B cell (primary cell): ENCODE data around the gene BRAP. TPM values are rescaled to one million over a fixed set of nuclear protein-coding genes. Genes with fewer than 3 reads are reported as not detected.
A peak's percentile ranks its signal among the peaks of the same experiment; 100 is the strongest.
"Not testable (repeated sequence)": the region's sequence is repeated elsewhere in the genome, so short reads cannot be mapped to it uniquely, and the experiment has no call there.

ENCODE experiments used
- ATAC-seq: fragments of 200-7000 bp; cut with Tn5 transposase; one replicate; pipeline ENCODE4 v1.10.0; 2021; ENCODE audit warnings: low read depth, mild to moderate bottlenecking, moderate number of reproducible peaks, moderate library complexity
- CTCF ChIA-PET: fragments of 350-600 bp; sonication (Branson Sonifier 250); formaldehyde crosslinking; loops from one replicate; lab custom pipeline; 2021; ENCODE audit warnings: antibody characterized with exemption, inconsistent platforms; lab: Charles Lee
- POLR2A ChIA-PET: fragments of 350-600 bp; sonication (Branson Sonifier 250); formaldehyde crosslinking; loops from one replicate; lab custom pipeline; 2021; ENCODE audit warnings: antibody characterized with exemption; lab: Charles Lee
- DNase-seq: peaks from one replicate; pipeline ENCODE4 v3.0.0; 2013
- H2AFZ ChIP-seq: 2 replicates; pipeline ENCODE4 v1.6.1; 2012; ENCODE audit warnings: mild to moderate bottlenecking, low read depth, low read length; ENCODE audit not compliant: insufficient read depth, poor library complexity, severe bottlenecking
- H3K27ac ChIP-seq, 2 donors: 1 replicate in 1 of 2; 2 replicates in 1 of 2; pipeline ENCODE4 v1.5.1; 2012 to 2013; ENCODE audit warnings: low read length in 2 of 2, mild to moderate bottlenecking in 2 of 2, moderate library complexity in 1 of 2
- H3K27me3 ChIP-seq, 4 experiments: fragments of 200-600 bp in 1 of 4; sonication (generic) in 1 of 4; replicated peaks in 1 of 4; 1 replicate in 2 of 4; 2 replicates in 2 of 4; pipeline versions ENCODE4 v1.6.1 to v1.7.0; 2013 to 2016; ENCODE audit warnings: low read length in 3 of 4, mild to moderate bottlenecking in 2 of 4, mixed read lengths in 1 of 4, moderate library complexity in 1 of 4; ENCODE audit not compliant: insufficient read depth in 4 of 4, control insufficient read depth in 3 of 4; ENCODE audit errors: control extremely low read depth in 1 of 4
- H3K36me3 ChIP-seq, 2 experiments: replicated peaks in 1 of 2; 1 replicate in 1 of 2; 2 replicates in 1 of 2; pipeline versions ENCODE4 v1.6.1 to v1.7.1; 2013; ENCODE audit warnings: low read length in 1 of 2; ENCODE audit not compliant: insufficient read depth in 2 of 2, control insufficient read depth in 1 of 2; ENCODE audit errors: control extremely low read depth in 1 of 2, extremely low read depth in 1 of 2
- H3K4me1 ChIP-seq, 2 donors: fragments of 200-600 bp in 1 of 2; sonication (generic) in 1 of 2; 1 replicate in 1 of 2; 2 replicates in 1 of 2; pipeline versions ENCODE4 v1.5.1 to v1.6.1; 2013 to 2017; ENCODE audit warnings: low read length in 2 of 2; ENCODE audit not compliant: control insufficient read depth in 2 of 2, insufficient read depth in 2 of 2
- H3K4me2 ChIP-seq: replicated peaks from 2 replicates; pipeline ENCODE3; 2012; ENCODE audit warnings: mild to moderate bottlenecking, low read depth, low read length; ENCODE audit not compliant: poor library complexity, severe bottlenecking
- H3K4me3 ChIP-seq, 5 experiments: fragments of 200-600 bp in 1 of 5; sonication (generic) in 1 of 5; 1 replicate in 3 of 5; 2 replicates in 2 of 5; pipeline versions ENCODE4 v1.5.1 to v1.7.0; 2011 to 2016; ENCODE audit warnings: low read length in 4 of 5, mild to moderate bottlenecking in 4 of 5, low read depth in 2 of 5, control low read depth in 1 of 5, moderate library complexity in 1 of 5; ENCODE audit not compliant: insufficient read depth in 1 of 5; ENCODE audit errors: control extremely low read depth in 1 of 5, extremely low read depth in 1 of 5
- H3K79me2 ChIP-seq: fragments of 200-600 bp; sonication (generic); one replicate; pipeline ENCODE4 v1.6.0; 2016; ENCODE audit warnings: low read length; ENCODE audit not compliant: control insufficient read depth, insufficient read depth
- H3K9ac ChIP-seq: fragments of 200-600 bp; sonication (generic); 2 replicates; pipeline ENCODE4 v1.6.1; 2017; ENCODE audit warnings: mild to moderate bottlenecking, low read length, moderate library complexity
- H3K9me3 ChIP-seq, 3 donors: one replicate each; pipeline versions ENCODE4 v1.6.1 to v1.7.1; 2013; ENCODE audit warnings: low read length in 2 of 3; ENCODE audit not compliant: control insufficient read depth in 2 of 3, insufficient read depth in 1 of 3; ENCODE audit errors: control extremely low read depth in 1 of 3
- H4K20me1 ChIP-seq: 2 replicates; pipeline ENCODE4 v1.6.0; 2012; ENCODE audit warnings: mild to moderate bottlenecking, low read length; ENCODE audit not compliant: insufficient read depth, control insufficient read depth, poor library complexity, severe bottlenecking
- H3K27ac Mint-ChIP-seq: one replicate; pipeline ENCODE4 v1.8.0; 2021; ENCODE audit warnings: mixed read lengths
- H3K27me3 Mint-ChIP-seq: one replicate; pipeline ENCODE4 v1.8.0; 2021; ENCODE audit warnings: mixed read lengths
- H3K4me1 Mint-ChIP-seq: one replicate; pipeline ENCODE4 v1.8.0; 2021; ENCODE audit warnings: mixed read lengths
- H3K4me3 Mint-ChIP-seq: one replicate; pipeline ENCODE4 v1.8.0; 2021; ENCODE audit warnings: mixed read lengths
- H3K9me3 Mint-ChIP-seq: one replicate; pipeline ENCODE4 v1.8.0; 2022; ENCODE audit warnings: mixed read lengths; ENCODE audit not compliant: insufficient read depth
- EZH2 ChIP-seq: IDR thresholded peaks from 2 replicates; pipeline ENCODE4 v1.6.1; 2012; ENCODE audit warnings: borderline replicate concordance, low read depth, mild to moderate bottlenecking, moderate library complexity, low read length; ENCODE audit not compliant: insufficient read depth, poor library complexity, severe bottlenecking
- WGBS: methylation state at CpG from one replicate; pipeline ENCODE4 v1.1.5; 2013; ENCODE audit warnings: missing lambda C conversion rate; ENCODE audit not compliant: insufficient coverage; 5-methylcytosine and 5-hydroxymethylcytosine counted together
- intact Hi-C: fragments of 100-400 bp; cut with micrococcal nuclease; formaldehyde crosslinking; loops from one replicate; pipeline ENCODE4 v1.10.0; 2022
- polyA plus RNA-seq: library from polyadenylated mRNA; depleted of rRNA; stranded (reverse); fragments of >200 nt; gene quantifications from 2 replicates; pipeline ENCODE4 v1.2.3, GENCODE V29; 2012
- total RNA-seq, 2 donors: library from RNA; stranded (reverse); fragments of 120-200 nt in 1 of 2; gene quantifications; 1 replicate in 1 of 2; 2 replicates in 1 of 2; pipeline versions ENCODE4 v1.2.3 to v1.2.4, GENCODE V29; 2013 to 2022
- TF ChIP-seq, protein P1 (sequence below): fragments of 200-600 bp; IDR thresholded peaks from one replicate; pipeline ENCODE4 v1.8.0; 2022; ENCODE audit warnings: antibody characterized with exemption, mild to moderate bottlenecking

Gene BRAP
- total and polyA plus RNA-seq, 2 donors (not counting 1 experiment from before 2014, with no cell fraction given), result 10.4 to 25.7 TPM

DNA sequence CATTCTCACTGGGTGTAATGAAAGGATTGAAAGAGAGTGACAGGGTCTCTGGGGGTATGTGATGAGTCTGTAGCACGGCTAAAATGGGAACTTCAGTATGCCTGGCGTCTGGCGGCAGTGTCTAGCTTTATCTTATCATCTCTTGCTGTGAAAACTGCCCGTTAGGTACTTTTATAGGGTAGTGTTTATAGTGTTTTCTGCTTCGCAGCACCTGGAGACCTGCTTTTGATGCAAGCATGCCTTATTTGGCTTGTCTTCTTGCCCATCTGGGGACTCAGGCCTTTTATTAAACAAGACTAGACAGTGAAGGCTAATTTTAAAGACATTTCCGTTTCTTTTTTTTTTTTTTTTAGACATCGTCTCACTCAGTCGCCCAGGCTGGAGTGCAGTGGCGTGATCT, 44.7 kb upstream of the BRAP start:
- Histone ChIP-seq H4K20me1 (no peaks in the 10 kb centered on the region), H3K4me2 (peak overlapping the region; percentile 9), H3K27ac (no peak overlapping the region), H3K36me3 (peaks cover 11 to 17% of the 10 kb centered on the region in 2 experiments), H2AFZ (no peak overlapping the region), H3K4me1 (peaks cover 0 to 12% of the 10 kb centered on the region in 2 donors), H3K9ac (no peak overlapping the region), H3K4me3 (no peak overlapping the region), H3K9me3 (no peaks in the 10 kb centered on the region), H3K27me3 (no peaks in the 10 kb centered on the region), H3K79me2 (no peaks in the 10 kb centered on the region)
- intact Hi-C loops, result no loop called here
- DNase-seq (peak; percentile 13), ATAC-seq (peak; percentile 62)
- ChIA-PET POLR2A (interaction anchor here (0.6 kb wide), 1 partner anchor 22 kb away, joined by 4 read pairs; no protein-coding TSS in a partner anchor), CTCF (interaction anchor here (0.8 kb wide), 1 partner anchor 24 kb away, joined by 3 read pairs; no protein-coding TSS in a partner anchor)
- H3K9me3 Mint-ChIP-seq, result no peaks in the 10 kb centered on the region
- peak overlapping the region; percentile 83 for H3K27ac Mint-ChIP-seq
- WGBS, result 74% methylated on average over 5 of the region's 9 CpGs
- no peak for TF ChIP-seq EZH2
- TF ChIP-seq, protein P1, sequence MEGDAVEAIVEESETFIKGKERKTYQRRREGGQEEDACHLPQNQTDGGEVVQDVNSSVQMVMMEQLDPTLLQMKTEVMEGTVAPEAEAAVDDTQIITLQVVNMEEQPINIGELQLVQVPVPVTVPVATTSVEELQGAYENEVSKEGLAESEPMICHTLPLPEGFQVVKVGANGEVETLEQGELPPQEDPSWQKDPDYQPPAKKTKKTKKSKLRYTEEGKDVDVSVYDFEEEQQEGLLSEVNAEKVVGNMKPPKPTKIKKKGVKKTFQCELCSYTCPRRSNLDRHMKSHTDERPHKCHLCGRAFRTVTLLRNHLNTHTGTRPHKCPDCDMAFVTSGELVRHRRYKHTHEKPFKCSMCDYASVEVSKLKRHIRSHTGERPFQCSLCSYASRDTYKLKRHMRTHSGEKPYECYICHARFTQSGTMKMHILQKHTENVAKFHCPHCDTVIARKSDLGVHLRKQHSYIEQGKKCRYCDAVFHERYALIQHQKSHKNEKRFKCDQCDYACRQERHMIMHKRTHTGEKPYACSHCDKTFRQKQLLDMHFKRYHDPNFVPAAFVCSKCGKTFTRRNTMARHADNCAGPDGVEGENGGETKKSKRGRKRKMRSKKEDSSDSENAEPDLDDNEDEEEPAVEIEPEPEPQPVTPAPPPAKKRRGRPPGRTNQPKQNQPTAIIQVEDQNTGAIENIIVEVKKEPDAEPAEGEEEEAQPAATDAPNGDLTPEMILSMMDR, result no peak
- peak overlapping the region; percentile 7 for H3K4me3 Mint-ChIP-seq
- H3K4me1 Mint-ChIP-seq, result peaks cover 11% of the 10 kb centered on the region
- H3K27me3 Mint-ChIP-seq, result no peaks in the 10 kb centered on the region

DNA sequence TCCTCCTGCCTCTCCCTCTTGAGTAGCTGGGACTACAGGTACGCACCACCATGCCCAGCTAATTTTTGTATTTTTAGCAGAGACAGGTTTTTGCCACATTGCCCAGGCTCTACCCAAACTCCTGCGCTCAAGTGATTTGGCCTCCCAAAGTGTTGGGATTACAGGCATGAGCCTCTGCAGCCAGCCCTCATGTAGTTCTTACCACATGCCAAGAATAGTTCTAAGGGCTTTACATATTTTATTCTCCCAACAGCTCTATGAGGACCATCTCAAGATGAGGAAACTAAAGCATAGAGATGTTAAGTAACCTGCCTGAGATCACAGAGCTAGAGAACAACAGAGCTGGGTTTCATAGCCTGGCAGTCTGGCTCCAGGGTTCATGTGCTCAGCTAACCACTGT, 43.0 kb upstream of the BRAP start:
- Histone ChIP-seq H3K27ac (no peak overlapping the region), H3K27me3 (no peaks in the 10 kb centered on the region), H3K9ac (no peak overlapping the region), H3K79me2 (no peaks in the 10 kb centered on the region), H2AFZ (no peak overlapping the region), H3K9me3 (no peaks in the 10 kb centered on the region), H3K4me1 (peaks cover 0 to 12% of the 10 kb centered on the region in 2 donors), H3K4me3 (no peak overlapping the region), H4K20me1 (no peaks in the 10 kb centered on the region), H3K36me3 (peaks cover 11 to 13% of the 10 kb centered on the region in 2 experiments), H3K4me2 (no peak overlapping the region)
- no peak for ATAC-seq
- Mint-ChIP-seq H3K4me1 (peaks cover 11% of the 10 kb centered on the region), H3K27ac (no peak overlapping the region), H3K4me3 (no peak overlapping the region), H3K27me3 (no peaks in the 10 kb centered on the region), H3K9me3 (no peaks in the 10 kb centered on the region)
- ChIA-PET CTCF (no interaction called here), POLR2A (no interaction called here)
- no peak for DNase-seq
- intact Hi-C loops, result no loop called here
- no peak for TF ChIP-seq EZH2
- TF ChIP-seq, protein P1, result no peak
- 100% methylated on average over 2 of the region's 2 CpGs for WGBS

DNA sequence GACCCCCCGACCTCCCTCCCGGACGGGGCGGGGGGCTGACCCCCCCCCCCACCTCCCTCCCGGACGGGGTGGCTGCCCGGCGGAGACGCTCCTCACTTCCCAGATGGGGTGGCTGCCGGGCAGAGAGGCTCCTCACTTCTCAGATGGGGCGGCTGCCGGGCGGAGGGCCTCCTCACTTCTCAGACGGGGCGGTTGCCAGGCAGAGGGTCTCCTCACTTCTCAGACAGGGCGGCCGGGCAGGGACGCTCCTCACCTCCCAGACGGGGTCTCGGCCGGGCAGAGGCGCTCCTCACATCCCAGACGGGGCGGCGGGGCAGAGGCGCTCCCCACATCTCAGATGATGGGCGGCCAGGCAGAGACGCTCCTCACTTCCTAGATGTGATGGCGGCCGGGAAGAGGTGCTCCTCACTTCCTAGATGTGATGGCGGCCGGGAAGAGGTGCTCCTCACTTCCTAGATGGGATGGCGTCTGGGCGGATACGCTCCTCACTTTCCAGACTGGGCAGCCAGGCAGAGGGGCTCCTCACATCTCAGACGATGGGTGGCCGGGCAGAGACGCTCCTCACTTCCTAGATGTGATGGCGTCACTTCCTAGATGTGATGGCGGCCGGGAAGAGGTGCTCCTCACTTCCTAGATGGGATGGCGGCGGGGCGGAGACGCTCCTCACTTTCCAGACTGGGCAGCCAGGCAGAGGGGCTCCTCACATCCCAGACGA, 38.0 kb upstream of the BRAP start:
- H3K4me1 Mint-ChIP-seq, H3K4me1 ChIP-seq, H3K4me2 ChIP-seq, H3K79me2 ChIP-seq, H3K4me3 ChIP-seq, H2AFZ ChIP-seq, POLR2A ChIA-PET, H3K9me3 ChIP-seq, H3K27me3 Mint-ChIP-seq, H4K20me1 ChIP-seq, CTCF ChIA-PET, ATAC-seq, H3K27me3 ChIP-seq, H3K9me3 Mint-ChIP-seq, DNase-seq, H3K27ac ChIP-seq, intact Hi-C loops, H3K4me3 Mint-ChIP-seq, H3K27ac Mint-ChIP-seq, H3K9ac ChIP-seq: not testable (repeated sequence)
- WGBS, result 98% methylated on average over 17 of the region's 46 CpGs
- peaks cover 3 to 14% of the 10 kb centered on the region in 2 experiments for H3K36me3 ChIP-seq
